ENCODE results near the gene ZNF791.
"Not testable (repeated sequence)": the region's sequence is repeated elsewhere in the genome, so short reads cannot be mapped to it uniquely, and the experiment has no call there.

Gene ZNF791

DNA sequence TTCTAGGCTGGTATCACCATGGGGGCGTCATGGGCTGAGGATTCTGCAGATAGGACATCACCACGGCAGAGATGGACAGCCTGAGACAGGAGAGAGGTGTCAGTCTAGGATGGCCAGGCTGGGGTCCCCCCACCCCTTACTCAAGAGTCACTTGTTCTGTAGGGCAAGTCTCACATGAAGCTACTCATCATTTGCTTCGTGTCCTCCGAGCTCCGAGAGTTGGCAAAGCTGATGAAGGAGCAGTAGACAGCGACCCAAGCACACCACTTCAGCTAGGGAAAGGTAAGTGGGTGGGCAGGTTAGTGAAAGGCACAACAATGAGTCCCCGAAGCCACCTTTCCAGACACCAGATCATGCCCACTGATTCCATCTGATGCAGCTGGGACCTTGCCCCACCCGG, 57.6 kb downstream of the ZNF791 start:
- no peak for DNase-seq

DNA sequence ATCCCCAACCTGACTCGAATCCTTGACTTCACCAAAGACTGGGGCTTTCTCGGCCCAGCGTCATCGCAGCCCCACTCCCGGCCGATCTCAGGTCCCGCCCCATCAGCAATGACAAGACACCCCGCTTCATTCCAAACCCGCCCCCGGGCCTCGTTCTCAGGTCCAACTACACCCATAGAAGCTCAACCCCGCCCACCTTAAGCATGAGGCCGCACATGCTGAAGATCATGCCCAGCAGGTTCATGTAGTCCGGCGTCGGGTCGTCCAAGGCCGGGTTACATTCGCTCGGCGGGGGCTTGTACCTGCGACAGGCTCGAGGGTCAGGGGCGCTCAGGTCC, 58.2 kb downstream of the ZNF791 start:
- DNase-seq = peak; percentile 45 to 50

DNA sequence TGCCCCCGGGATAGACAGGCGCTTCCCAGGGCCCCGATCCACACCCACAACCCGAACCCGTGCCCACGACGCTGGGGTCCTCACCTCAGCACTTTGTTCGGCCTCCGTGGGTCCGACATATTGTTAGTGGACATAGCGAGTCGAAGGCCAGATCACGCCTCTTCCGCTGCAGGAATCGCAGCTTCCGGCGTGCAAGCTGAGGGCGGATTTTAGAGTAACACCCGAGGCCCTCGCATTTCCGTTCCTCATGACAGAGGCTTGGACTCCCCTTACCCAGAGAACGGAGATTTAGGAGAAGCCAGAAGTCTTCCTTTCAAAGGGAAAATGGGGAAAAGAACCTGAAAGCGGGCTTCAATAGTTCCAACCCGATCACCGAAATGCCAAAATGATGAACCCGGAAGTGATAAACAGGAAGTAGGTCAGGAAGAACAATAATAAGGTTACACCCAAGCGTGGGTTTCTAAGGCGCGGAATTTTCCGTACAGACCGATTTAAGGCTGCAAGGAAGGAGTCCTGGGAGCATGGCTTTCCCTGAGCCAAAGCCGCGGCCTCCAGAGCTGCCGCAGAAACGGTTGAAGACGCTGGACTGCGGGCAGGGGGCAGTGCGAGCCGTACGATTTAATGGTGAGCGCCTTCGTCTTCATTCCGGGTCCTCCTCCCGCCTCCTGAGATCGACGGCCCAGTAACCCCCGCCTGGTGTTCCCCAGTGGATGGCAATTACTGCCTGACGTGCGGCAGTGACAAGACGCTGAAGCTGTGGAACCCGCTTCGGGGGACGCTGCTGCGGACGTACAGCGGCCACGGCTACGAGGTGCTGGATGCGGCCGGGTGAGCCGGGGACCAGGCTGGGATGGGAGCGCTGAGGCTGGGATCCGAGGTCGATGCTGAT, 58.8 kb downstream of the ZNF791 start:
- peak; percentile 67 to 73 for DNase-seq

- no peak for DNase-seq
These were observed 59.6 kb downstream of the ZNF791 start for GRCh38 chr19:12670159-12670928.

DNA sequence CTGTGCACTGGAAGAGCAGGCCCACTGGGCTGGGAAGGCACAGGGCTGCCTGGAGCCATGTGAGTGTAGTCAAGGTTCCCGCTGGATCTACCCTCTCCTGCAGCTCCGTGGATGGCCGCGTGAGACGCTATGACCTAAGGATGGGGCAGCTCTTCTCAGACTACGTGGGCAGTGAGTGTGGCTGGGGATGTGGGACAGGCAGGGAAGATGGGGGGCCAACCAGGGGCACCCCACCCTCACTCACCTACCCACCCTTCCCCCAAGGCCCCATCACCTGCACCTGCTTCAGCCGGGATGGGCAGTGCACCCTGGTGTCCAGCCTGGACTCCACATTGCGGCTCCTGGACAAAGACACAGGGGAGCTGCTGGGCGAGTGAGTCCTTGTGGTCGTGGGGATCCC, 62.0 kb downstream of the ZNF791 start:
- no peak for DNase-seq

DNA sequence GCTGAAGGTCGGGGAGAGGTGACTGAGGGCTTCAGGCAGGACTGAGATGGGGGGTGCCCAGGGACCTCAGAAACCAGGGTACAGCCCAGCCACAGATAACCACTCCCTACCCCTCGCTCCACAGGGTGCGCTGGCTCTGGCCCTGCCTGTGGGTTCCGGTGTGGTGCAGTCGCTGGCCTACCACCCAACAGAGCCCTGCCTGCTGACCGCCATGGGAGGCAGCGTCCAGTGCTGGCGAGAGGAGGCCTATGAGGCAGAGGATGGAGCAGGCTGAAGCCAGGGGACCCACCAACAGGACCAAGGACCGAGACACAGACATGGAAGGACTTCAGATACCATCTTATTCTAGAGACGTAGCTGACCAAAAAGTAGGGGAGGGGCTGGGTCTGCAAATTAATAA, 64.7 kb downstream of the ZNF791 start:
- no peak for DNase-seq

DNA sequence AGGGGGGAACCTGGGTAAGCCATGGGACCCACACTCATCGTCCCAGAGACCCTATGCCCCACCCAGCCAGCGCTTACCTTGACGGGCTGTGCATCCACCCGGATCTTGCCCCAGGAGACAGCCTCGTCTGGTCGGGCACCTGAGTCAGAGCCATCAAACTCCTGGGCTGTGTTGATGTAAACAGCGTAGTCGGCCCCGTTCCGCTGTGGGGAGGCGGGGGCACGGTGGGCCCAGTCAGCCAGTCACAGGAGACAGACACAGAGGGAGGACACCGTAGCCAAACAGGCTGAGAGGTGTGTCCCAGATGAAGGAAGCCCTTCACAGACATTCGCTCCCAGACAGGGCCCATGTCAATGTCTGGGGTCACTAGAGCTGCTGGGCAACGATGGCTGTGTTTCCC, 65.2 kb downstream of the ZNF791 start:
- no peak for DNase-seq

DNA sequence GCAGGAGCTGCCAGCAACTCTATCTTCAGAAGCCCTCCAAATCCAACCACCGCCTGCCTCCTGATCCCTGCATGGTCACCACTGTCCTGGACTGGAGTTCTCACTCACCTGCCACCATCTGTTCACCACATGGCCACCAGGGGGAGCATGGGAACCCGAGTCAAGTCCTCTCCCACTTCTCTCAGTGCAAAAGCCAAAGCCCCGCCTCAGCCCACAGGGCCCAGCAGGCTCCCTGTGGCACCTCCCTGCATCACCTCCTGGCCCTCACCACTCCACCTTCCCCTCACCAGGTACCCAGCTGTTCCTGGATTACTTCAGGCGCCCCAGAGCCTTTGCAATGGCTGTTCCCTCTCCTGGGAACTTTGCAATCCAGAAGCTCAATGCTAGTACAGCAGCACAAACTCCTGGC, 65.7 kb downstream of the ZNF791 start:
- peak; percentile 93 to 94 for DNase-seq

DNA sequence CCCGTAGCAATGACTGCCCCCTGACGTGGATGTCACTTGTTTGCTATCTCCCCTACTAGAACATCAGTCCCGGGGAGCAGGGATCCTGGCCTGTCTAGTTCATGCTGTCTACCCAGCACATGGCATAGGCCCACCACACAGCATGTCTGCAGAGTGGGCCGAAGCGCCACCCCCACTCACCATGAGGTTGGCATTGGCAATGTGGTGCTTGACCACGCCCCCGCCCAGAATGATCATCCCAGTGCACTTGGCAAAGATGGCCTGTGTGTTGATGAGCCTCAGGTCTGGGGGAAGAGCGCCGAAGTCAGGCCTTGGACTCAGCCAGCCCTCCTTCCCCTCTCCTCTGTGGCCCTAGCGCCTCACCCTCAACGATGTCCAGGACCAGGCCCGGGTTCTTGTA, 66.2 kb downstream of the ZNF791 start:
- no peak for DNase-seq

GRCh38 chr19:12678039-12678438, 67.3 kb downstream of the ZNF791 start:
- DNase-seq = not testable (repeated sequence)

GRCh38 chr19:12680034-12680433, 69.3 kb downstream of the ZNF791 start:
- no peak for DNase-seq

GRCh38 chr19:12681074-12681987, 70.6 kb downstream of the ZNF791 start, which contains the start of gene DHPS:
DHPS (minus strand) TSS chr19:12681880; CDS start chr19:12681766, 114 bp downstream.
- DNase-seq = peak; percentile 82 to 83

Measured in stimulated activated CD4-positive, alpha-beta T cell treated with anti-CD3 and anti-CD28 coated beads, Interleukin-2, amount 100 ng/mL, for 48 hours (primary cell).